Measurements from ENCODE around the gene CNTN5. TPM values are rescaled to one million over a fixed set of nuclear protein-coding genes. Genes with fewer than 3 reads are reported as not detected.

CNTN5 gene
- total RNA-seq, 1 donor from 2014 or later = 1.6 TPM

GRCh38 chr11:99391245-99391644 lies 370.5 kb downstream of the CNTN5 start:
- Mint-ChIP-seq H3K27me3 (ENCODE audit: unreplicated experiment) (no peaks in the 10 kb centered on the region), H3K4me3 (ENCODE audit: unreplicated experiment) (no peak overlapping the region), H3K9me3 (ENCODE audit: unreplicated experiment) (no peaks in the 10 kb centered on the region), H3K4me1 (ENCODE audit: low read depth, unreplicated experiment) (no peaks in the 10 kb centered on the region), H3K36me3 (ENCODE audit: unreplicated experiment) (no peaks in the 10 kb centered on the region), H3K27ac (ENCODE audit: unreplicated experiment) (no peak overlapping the region)
- no peak for DNase-seq
- TF ChIP-seq CTCF (IDR thresholded peaks at IDR 0.05; ENCODE audit: partially characterized antibody, unreplicated experiment) = no peak

DNA sequence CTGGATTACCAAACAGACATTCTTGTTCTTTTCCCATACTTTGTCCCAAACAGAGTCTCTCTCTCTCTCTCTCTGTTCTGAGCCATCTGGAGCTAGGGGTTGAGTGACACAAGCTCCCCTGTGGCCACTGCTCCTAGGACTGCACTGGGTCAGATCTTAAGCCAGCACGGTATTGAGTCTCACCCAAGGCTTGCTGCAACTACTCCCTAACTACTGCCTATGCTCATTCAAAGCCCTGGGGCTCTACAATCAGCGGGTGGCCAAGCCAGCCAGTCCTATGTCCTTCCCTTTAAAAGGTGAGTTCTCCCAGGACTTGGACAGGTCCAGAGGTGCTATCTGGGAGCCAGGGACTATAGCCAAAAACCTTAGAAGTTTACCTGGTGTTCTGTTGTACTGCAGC lies 385.6 kb downstream of the CNTN5 start:
- Mint-ChIP-seq H3K9me3 (ENCODE audit: unreplicated experiment) (no peaks in the 10 kb centered on the region), H3K4me1 (ENCODE audit: low read depth, unreplicated experiment) (no peaks in the 10 kb centered on the region), H3K36me3 (ENCODE audit: unreplicated experiment) (no peaks in the 10 kb centered on the region), H3K4me3 (ENCODE audit: unreplicated experiment) (no peak overlapping the region), H3K27ac (ENCODE audit: unreplicated experiment) (no peak overlapping the region), H3K27me3 (ENCODE audit: unreplicated experiment) (no peaks in the 10 kb centered on the region)
- TF ChIP-seq CTCF (IDR thresholded peaks at IDR 0.05; ENCODE audit: partially characterized antibody, unreplicated experiment) = no peak
- no peak for DNase-seq

- Mint-ChIP-seq H3K27me3 (ENCODE audit: unreplicated experiment) (no peaks in the 10 kb centered on the region), H3K4me1 (ENCODE audit: low read depth, unreplicated experiment) (no peaks in the 10 kb centered on the region), H3K9me3 (ENCODE audit: unreplicated experiment) (no peaks in the 10 kb centered on the region), H3K27ac (ENCODE audit: unreplicated experiment) (no peak overlapping the region), H3K4me3 (ENCODE audit: unreplicated experiment) (no peak overlapping the region), H3K36me3 (ENCODE audit: unreplicated experiment) (no peaks in the 10 kb centered on the region)
- no peak for TF ChIP-seq CTCF (IDR thresholded peaks at IDR 0.05; ENCODE audit: partially characterized antibody, unreplicated experiment)
- DNase-seq = no peak
These were observed 389.9 kb downstream of the CNTN5 start for GRCh38 chr11:99410636-99411035.

- Mint-ChIP-seq H3K36me3 (ENCODE audit: unreplicated experiment) (no peaks in the 10 kb centered on the region), H3K9me3 (ENCODE audit: unreplicated experiment) (no peaks in the 10 kb centered on the region), H3K27me3 (ENCODE audit: unreplicated experiment) (no peaks in the 10 kb centered on the region), H3K27ac (ENCODE audit: unreplicated experiment) (no peak overlapping the region), H3K4me1 (ENCODE audit: low read depth, unreplicated experiment) (peaks cover 6% of the 10 kb centered on the region), H3K4me3 (ENCODE audit: unreplicated experiment) (no peak overlapping the region)
- no peak for DNase-seq
- TF ChIP-seq CTCF (IDR thresholded peaks at IDR 0.05; ENCODE audit: partially characterized antibody, unreplicated experiment) = no peak
These were observed 398.4 kb downstream of the CNTN5 start for GRCh38 chr11:99418927-99419720.

GRCh38 chr11:99419991-99420390 lies 399.2 kb downstream of the CNTN5 start:
- H3K27me3 Mint-ChIP-seq (ENCODE audit: unreplicated experiment) = no peaks in the 10 kb centered on the region
- DNase-seq = no peak
- H3K27ac Mint-ChIP-seq (ENCODE audit: unreplicated experiment) = no peak overlapping the region
- no peak for TF ChIP-seq CTCF (IDR thresholded peaks at IDR 0.05; ENCODE audit: partially characterized antibody, unreplicated experiment)
- no peak overlapping the region for H3K4me3 Mint-ChIP-seq (ENCODE audit: unreplicated experiment)
- peaks cover 6% of the 10 kb centered on the region for H3K4me1 Mint-ChIP-seq (ENCODE audit: low read depth, unreplicated experiment)
- no peaks in the 10 kb centered on the region for H3K9me3 Mint-ChIP-seq (ENCODE audit: unreplicated experiment)
- no peaks in the 10 kb centered on the region for H3K36me3 Mint-ChIP-seq (ENCODE audit: unreplicated experiment)
